Activated CD8-positive, alpha-beta memory T cell treated with anti-CD3 and anti-CD28 coated beads for 36 hours (primary cell): ENCODE data around the gene CHMP3. TPM values are rescaled to one million over a fixed set of nuclear protein-coding genes. Genes with fewer than 3 reads are reported as not detected.
"Not testable (repeated sequence)": the region's sequence is repeated elsewhere in the genome, so short reads cannot be mapped to it uniquely, and the experiment has no call there.

Experiments
- CTCF ChIA-PET: fragments of 350-600 bp; sonication (Branson Sonifier 250); formaldehyde crosslinking; loops from one replicate; lab custom pipeline; 2021; ENCODE audit warnings: antibody characterized with exemption; lab: Charles Lee
- POLR2A ChIA-PET: fragments of 350-600 bp; sonication (Branson Sonifier 250); formaldehyde crosslinking; loops from one replicate; lab custom pipeline; 2021; ENCODE audit warnings: antibody characterized with exemption; lab: Charles Lee
- total RNA-seq, 2 experiments: library from RNA; stranded (reverse); gene quantifications; one replicate each; pipeline ENCODE4 v1.2.3, GENCODE V29; 2021

Gene CHMP3
- total RNA-seq: 10 to 100 TPM; 44.6 to 50.9 TPM

DNA sequence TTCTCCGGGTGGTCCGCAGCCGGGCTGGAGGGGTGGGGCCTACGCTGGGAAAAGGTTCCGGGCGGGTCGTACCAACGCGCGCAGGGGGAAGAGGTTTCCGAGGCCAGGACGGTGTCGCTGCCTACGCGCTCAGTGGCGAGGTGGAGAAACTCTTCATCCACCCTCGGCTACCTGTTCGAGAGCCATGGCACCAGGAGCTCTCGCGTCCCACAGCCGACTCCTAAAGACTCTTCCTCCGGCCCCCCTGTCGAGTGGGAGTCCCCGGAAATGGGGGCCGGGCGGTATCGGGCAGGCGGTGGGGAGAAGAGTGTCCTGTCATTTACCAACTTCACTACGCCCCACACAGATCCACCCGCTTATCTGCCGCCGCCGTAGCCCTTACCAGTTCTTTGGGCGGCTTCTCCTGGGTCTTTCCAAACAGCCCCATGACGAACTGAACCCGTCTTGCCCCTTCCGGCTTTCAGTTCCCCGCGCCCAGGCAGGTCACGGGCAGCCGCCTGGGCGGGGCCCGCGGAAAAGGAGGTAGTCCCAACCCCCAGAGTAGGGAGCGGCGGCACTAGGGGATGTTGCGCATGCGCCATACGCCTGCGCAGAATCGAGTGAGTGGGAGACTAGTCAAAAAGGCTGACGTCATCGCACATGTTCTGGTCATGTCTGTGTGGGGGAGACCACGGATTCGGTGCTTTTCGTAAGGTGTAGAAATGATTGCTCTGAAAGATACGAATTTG is at the start of gene CHMP3:
Gene CHMP3 (minus strand): TSS at position 522 of the 728 bp plus-strand sequence. CDS start 95 bp downstream, at position 427.
- ChIA-PET POLR2A (interaction anchor here (0.6 to 1.5 kb wide), 4 partner anchors 11 to 1162 kb away, joined by 3 to 7 read pairs (median 6); partner anchors contain the start of gene KDM3A), CTCF (no interaction called here)

DNA sequence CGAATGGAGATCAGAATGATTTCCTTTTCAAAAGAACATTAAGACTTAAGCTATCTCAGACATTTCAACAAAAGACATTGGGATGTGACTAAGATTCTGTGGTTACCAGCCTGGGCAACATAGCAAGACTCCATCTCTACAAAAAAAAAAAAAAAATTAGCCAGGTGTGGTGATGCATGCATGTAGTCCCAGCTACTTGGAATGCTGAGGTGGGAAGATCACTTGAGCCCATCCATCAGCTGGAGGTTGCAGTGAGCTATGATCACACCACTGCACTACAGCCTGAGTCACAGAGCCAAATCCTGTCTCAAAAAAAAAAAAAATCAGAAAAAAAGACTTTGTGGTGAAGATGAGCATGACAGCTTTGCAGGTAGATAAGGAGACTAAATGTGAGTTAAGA is 47.6 kb upstream of the CHMP3 start:
- POLR2A ChIA-PET: no interaction called here
- CTCF ChIA-PET: no interaction called here

DNA sequence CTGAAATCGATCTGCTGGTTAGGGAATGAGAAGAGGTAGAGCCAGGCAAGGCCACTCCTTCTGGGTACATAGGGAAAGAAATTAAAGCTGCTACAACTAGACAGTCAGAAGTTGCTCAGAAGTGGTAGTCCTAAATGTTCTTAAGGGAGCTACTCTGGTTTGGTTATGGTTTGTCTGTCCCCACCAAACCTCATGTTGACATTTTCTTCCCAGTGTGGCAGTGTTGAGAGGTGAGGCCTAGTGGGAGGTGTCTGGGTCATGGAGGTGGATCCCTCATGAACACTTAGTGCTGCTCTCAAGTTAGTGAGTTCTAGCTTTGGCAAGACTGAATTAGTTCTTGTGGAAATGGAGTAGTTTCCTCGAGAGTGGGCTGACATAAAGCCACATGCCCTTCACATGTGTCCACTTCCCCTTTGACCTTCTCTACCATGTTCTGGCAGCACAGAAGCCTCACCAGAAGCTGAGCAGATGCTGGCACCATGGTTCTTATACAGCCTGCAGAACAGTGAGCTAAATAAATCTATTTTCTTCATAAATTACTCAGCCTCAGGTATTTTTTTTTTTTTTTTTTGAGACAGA is 45.7 kb upstream of the CHMP3 start:
- POLR2A ChIA-PET: interaction anchor here (0.7 kb wide), 1 partner anchor 56 kb away, joined by 7 read pairs; no protein-coding TSS in a partner anchor
- CTCF ChIA-PET: interaction anchor here (0.6 to 0.8 kb wide), 2 partner anchors 14 to 135 kb away, joined by 3 read pairs; no protein-coding TSS in a partner anchor

DNA sequence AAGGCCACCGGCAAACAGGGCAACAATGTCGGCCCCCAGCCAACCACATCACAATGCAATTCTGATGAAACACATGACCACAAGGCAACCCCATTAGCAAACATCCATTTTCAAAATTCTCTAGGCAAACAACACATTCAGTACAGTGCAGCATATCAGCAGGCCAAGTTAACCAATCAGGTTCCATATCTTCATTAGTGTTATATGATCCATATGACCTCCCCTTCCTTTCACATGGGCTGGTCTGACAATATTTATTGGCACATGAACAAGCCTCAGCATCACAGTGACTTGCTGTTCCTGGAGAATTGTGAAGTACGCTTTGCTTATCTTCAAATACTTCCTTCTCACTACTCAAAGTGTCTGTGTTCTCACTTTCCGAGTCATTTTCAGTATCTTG is 40.7 kb upstream of the CHMP3 start:
- POLR2A ChIA-PET: no interaction called here
- CTCF ChIA-PET: no interaction called here

DNA sequence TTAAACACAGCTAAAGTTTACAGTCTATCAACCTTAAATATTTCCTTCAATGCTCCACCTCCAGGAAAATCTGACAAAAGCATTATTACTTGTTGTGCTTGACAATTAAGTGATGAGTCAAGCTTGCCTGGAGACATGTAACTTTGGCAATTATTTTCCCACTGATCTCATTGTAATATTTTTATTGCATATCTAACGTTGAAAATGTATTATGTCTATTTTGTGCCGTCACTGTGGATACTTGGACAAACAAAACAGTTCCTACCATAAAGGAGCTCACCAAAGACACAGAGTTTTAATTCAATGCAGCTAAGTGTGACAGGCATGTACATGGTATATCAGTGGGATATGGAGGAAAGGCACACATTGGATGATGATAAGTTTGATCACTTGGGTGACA is 35.7 kb upstream of the CHMP3 start:
- POLR2A ChIA-PET: no interaction called here
- CTCF ChIA-PET: no interaction called here

DNA sequence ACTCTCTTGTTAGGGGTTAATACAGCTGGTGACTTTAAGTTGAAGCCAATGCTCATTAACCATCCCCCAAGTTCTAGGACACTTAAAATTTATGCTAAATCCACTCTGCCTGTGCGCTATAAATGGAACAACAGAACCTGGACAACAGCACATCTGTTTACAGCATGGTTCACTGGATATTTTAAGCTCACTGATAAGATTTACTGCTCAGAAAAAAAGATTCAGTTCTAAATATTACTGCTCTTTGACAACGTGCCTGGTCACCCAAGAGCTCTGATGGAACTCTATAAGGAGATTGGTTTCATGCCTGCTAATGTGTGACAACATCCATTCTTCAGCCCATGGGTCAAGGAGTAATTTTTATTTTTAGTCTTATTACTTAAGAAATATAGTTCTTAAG is 32.9 kb upstream of the CHMP3 start:
- ChIA-PET POLR2A (no interaction called here), CTCF (no interaction called here)

DNA sequence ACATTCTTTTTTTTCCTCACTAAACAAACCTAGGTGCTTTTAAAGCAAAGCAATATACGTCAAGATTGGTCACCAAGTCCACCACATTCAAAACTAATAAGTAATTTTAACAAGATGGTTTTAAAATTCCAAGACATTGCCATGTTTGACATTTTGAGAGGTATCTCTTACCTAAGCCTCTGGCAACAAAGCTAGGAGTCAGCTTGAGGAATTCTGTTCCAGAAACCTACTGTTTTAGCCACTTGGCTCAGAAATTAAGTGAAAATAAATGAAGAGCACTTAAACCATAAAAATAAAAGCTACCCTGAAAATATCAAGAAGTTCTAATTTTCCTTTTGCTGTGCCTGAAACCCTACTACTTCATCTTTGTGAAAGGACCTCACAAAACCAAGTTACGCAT is 30.0 kb upstream of the CHMP3 start:
- POLR2A ChIA-PET: no interaction called here
- CTCF ChIA-PET: no interaction called here

DNA sequence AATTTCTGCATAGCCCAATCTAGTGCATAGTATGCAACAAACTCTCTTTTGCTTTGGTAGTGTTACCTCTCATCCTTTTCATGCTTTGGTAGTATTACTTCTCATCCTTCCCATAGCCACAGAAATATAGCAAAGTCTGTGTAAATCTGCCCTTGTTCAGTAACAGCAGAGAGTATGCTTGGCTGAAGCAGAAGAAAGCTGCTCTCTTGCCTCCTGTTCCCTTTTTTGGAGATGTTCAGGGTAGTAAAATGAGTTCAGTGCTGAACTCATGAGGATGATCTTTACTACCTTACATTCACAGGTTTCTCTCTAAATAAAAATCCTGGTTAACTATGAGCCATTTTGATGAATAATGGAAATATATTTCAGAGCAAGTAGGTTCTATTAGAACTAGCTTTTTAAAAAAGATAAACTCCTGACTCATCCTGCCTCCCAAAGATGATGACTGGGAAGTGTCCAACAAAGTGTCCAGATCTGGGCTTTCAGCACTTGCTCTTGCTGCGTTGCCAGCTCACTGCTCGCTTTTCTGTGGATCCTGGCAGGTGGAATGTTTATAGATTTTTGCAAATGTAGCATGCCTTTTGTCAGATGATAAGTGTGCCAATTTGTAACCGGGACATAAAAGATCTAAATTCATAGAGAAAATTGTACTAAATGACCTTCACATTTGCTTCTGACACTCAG is 29.4 kb upstream of the CHMP3 start:
- ChIA-PET CTCF (no interaction called here), POLR2A (no interaction called here)

DNA sequence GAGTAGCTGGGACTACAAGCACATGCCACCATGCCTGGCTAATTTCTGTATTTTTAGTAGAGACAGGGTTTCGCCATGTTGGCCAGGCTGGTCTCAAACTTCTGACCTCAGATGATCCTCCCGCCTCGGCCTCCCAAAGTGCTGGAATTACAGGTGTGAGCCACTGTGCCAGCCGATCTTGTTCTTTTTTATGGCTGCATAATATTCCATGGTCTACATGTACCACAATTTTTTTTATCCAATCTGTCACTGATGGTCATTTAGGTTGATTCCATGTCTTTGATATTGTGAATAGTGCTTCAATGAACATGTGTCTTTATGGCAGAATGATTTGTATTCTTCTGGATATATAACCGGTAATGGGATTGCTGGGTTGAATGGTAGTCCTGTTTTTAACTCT is 26.5 kb upstream of the CHMP3 start:
- POLR2A ChIA-PET, CTCF ChIA-PET: not testable (repeated sequence)

DNA sequence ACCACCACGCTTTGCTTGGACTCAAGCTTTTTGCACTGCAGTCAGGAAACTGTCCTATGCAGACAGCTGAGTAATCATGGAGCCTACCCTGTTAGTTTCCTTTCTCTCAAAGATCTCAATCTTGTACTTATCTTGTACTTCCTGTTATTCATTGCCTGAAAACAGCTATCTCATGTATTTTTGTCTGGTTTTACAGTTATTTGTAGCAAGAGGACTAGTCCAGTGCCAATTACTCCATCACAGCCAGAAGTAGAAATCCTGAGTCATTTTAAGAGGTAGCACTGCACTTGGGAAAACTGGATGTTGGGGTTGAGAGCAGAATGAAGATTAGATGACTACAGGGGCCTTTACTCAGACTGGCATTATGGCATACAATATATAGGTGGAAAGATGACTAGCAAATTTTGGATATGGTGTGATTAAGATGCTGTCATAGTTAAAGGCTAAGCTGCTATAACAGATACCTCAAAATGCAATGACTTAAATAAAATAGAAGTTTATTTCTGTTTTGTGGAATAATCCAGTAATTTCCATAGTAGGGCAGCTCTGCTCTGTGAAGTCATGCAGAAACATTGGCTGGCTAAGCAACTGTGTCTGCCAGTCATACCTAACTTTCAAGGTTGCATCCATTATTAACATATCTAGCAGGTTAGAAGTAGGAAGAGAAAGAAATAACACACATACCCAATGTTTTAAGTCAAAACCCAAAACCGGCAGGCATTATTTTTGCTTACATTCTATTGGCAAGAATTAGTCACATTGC is 21.1 kb upstream of the CHMP3 start:
- POLR2A ChIA-PET: interaction anchor here (0.6 to 1.0 kb wide), 3 partner anchors 38 to 1018 kb away, joined by 4 to 6 read pairs (median 6); partner anchors contain the start of gene KDM3A

DNA sequence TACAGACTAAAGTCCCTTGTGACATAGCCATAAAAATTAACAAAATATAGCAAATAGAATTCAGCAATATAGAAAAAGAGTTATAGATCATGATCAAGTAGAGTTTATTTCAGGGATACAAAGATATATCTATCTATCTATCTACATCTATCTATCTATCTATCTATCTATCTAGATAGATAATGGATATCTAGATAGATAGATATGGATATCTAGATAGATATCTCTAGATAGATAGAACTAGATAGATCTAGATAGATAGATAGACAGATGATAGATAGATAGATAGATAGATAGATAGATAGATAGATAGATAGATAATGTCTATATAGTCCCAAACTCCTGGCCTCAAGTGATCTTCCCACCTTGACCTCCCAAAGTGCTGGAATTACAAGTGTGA is 17.3 kb upstream of the CHMP3 start:
- CTCF ChIA-PET: no interaction called here

More for the DNA sequence above, 21.1 kb upstream of the CHMP3 start:
- CTCF ChIA-PET: no interaction called here

DNA sequence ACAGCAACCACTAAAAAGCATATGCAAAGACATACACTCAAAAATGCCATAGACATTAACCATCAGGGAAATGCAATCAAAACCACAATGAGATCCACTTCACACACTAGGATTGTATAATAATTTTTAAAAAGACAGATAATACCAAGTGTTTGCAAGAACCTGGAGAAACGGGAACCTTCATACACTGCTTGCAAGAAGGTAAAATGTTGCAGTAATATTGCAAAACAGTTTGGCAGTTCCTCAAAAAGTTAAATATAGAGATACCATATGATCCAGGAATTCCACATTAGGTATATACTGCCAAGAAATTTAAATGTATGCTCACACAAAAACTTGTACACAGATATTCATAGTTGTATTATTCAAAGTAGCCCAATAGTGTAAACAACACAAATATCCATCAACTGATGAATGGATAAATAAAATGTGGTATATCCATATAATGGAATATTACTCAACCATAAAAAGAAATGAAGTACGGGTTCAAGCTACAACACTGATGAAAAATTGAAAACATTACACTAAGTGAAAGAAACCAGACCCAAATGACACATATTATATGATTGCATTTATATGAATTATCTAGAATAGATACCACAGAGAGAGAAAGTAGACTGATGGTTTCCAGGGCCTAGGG is 14.7 kb upstream of the CHMP3 start:
- POLR2A ChIA-PET: no interaction called here
- CTCF ChIA-PET: no interaction called here

More for the DNA sequence above, 17.3 kb upstream of the CHMP3 start:
- POLR2A ChIA-PET: no interaction called here

DNA sequence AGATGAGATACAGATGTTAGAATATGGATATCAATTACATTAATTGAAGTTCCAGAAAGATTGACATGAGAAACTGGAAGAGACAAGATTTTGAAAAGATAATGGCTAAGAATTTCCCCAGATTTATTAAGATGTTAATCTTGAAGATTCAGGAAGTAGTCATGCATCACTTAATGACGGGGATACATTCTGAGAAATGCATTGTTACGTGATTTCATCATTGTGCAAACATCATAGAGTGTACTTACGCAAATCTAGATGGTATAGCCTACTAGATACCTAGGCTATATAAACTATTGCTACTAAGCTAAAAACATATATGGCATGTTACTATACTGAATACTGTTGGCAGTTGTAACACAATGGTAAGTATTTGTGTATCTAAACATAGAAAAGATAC is 6.8 kb upstream of the CHMP3 start:
- ChIA-PET POLR2A (no interaction called here), CTCF (no interaction called here)

DNA sequence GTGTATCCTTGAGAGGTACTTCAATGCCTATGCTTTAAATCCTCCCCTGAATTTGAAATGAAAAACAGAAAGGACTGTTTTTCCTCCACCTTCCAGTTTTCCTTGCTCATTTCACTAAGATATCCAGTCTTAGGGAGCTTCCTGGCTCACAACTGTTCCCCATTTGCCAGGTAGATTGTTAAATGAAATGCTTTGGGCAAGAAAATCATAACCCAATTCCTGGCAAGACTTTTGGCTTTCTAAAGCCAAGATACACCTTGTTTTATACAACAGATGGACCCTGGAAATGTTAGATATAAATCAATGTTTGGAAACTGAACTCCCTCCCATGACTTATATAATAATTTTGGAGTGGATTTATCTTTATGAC is 3.6 kb upstream of the CHMP3 start:
- CTCF ChIA-PET: no interaction called here

DNA sequence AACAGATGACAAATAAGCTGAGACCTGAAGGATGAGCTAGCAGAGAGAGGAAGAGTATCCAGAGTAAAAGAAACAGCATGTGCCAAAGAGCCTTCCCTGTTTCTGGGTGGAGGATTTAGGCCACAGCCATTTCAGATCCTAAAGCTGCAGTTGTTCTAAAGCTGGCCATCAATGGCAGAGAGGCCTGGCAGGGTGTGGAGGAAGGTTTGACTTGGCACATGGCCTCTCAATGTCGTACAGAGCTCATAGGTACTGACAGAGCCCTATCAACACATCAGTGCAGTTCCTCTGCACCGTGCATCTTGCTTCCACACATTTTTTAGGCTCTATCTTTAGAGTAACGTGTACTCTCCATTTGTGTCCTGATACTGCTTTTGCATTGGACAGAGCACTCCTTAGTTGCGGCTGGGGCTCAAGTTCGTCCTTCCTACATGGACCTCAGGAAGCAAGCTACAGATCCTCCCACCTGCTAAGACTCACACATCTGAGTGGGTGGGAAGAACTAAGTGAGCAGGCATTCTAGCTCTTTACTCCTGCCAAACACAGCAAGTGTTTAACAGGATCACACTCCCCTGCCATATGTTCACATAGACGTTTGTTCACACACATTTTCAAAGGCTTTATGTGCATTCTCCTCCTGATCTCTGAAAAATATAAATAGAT is 3.0 kb upstream of the CHMP3 start:
- POLR2A ChIA-PET: no interaction called here
- CTCF ChIA-PET: no interaction called here

More for the DNA sequence above, 3.6 kb upstream of the CHMP3 start:
- POLR2A ChIA-PET: no interaction called here

DNA sequence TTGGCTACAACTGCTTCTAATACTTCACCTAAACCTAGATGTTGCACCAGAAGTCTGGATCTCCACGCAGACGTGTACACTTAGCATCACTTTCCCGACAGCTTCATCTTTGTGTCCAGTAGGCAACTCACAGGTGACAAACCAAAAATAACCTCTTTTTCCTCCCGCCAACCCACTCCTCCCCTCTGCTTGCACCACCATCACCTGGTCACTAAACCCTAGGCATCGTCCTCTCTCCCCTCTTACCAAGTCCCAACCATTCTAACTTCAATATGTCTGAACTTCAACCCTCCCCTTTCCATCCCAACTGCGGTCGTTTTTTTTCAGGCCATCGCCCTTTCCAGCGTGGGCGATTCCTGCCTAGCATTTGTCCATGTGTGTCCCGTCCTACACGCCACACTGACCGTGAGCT is 413 bp upstream of the CHMP3 start:
- ChIA-PET CTCF (no interaction called here), POLR2A (interaction anchor here (0.6 to 1.5 kb wide), 2 partner anchors 123 to 1163 kb away, joined by 5 to 7 read pairs; partner anchors contain the start of gene KDM3A)

DNA sequence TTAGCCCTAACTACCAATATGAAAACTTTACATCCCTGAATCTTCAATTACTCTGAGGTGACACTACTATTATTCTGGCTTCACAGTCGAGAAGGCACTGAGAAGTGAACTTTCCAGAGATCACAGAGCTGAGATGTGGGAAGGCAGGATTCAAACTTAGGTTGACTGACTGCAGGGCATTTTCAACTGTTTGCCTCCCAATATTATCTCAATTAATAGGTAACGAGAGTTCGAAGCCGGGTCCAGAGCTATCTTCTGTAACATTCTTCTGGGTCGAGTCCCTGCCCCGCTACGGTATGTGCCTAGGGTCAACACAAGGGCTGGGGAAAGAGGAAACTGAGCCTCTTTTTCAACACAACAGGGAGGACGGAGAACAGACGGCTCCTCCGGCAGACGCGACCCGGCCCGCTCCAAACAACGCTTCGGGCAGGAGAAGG is 740 bp downstream of the CHMP3 start:
- POLR2A ChIA-PET: interaction anchor here (0.8 to 1.5 kb wide), 3 partner anchors 11 to 122 kb away, joined by 3 to 7 read pairs (median 6); partner anchors contain the start of gene KDM3A
- CTCF ChIA-PET: no interaction called here

DNA sequence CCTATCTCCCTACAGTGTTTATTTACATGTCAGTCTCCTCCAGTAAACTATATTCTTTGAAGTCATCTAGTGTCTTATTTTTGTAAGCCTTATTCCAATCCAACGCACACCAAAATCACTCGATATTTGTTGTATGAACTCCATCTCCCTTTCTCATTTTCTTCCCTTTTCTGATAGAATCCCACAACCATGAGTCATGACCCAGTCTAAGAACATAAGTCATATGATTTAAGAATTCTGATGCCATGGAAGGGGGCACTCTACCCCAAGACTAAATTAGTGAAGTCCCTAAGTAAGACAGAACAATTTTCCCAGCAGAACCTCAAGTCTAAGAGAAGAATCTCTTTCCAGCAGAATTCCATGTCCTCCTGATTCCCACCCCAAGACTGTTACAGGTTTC is 5.4 kb downstream of the CHMP3 start:
- POLR2A ChIA-PET: no interaction called here
- CTCF ChIA-PET: no interaction called here
